Cardiac fibroblast (primary cell): ENCODE measurements around the gene AMFR.

ENCODE experiments used
- DNase-seq, 2 donors: peaks; one replicate each; pipeline versions ENCODE4 v3.0.0 to v3.0.0-alpha.2; 2010; ENCODE audit warnings: low read depth in 2 of 2
- H3K4me3 ChIP-seq, 2 donors: replicated peaks in 1 of 2; 1 replicate in 1 of 2; 2 replicates in 1 of 2; pipeline ENCODE4 v1.5.1; 2011; ENCODE audit warnings: low read depth in 2 of 2, low read length in 2 of 2, mild to moderate bottlenecking in 2 of 2, moderate library complexity in 1 of 2
- TF ChIP-seq, protein P1 (sequence below): IDR thresholded peaks from one replicate; pipeline ENCODE4 v1.5.1; 2011; ENCODE audit warnings: low read depth, mild to moderate bottlenecking, low read length, inconsistent platforms

Gene AMFR

GRCh38 chr16:56349711-56350161 is 75.6 kb downstream of the AMFR start:
- H3K4me3 ChIP-seq = no peak overlapping the region
- TF ChIP-seq, protein P1, sequence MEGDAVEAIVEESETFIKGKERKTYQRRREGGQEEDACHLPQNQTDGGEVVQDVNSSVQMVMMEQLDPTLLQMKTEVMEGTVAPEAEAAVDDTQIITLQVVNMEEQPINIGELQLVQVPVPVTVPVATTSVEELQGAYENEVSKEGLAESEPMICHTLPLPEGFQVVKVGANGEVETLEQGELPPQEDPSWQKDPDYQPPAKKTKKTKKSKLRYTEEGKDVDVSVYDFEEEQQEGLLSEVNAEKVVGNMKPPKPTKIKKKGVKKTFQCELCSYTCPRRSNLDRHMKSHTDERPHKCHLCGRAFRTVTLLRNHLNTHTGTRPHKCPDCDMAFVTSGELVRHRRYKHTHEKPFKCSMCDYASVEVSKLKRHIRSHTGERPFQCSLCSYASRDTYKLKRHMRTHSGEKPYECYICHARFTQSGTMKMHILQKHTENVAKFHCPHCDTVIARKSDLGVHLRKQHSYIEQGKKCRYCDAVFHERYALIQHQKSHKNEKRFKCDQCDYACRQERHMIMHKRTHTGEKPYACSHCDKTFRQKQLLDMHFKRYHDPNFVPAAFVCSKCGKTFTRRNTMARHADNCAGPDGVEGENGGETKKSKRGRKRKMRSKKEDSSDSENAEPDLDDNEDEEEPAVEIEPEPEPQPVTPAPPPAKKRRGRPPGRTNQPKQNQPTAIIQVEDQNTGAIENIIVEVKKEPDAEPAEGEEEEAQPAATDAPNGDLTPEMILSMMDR = no peak

GRCh38 chr16:56349086-56349415 is 76.3 kb downstream of the AMFR start:
- H3K4me3 ChIP-seq = no peak overlapping the region
- no peak for DNase-seq
- TF ChIP-seq, protein P1 = no peak

More at GRCh38 chr16:56349711-56350161, 75.6 kb downstream of the AMFR start:
- DNase-seq = no peak

DNA sequence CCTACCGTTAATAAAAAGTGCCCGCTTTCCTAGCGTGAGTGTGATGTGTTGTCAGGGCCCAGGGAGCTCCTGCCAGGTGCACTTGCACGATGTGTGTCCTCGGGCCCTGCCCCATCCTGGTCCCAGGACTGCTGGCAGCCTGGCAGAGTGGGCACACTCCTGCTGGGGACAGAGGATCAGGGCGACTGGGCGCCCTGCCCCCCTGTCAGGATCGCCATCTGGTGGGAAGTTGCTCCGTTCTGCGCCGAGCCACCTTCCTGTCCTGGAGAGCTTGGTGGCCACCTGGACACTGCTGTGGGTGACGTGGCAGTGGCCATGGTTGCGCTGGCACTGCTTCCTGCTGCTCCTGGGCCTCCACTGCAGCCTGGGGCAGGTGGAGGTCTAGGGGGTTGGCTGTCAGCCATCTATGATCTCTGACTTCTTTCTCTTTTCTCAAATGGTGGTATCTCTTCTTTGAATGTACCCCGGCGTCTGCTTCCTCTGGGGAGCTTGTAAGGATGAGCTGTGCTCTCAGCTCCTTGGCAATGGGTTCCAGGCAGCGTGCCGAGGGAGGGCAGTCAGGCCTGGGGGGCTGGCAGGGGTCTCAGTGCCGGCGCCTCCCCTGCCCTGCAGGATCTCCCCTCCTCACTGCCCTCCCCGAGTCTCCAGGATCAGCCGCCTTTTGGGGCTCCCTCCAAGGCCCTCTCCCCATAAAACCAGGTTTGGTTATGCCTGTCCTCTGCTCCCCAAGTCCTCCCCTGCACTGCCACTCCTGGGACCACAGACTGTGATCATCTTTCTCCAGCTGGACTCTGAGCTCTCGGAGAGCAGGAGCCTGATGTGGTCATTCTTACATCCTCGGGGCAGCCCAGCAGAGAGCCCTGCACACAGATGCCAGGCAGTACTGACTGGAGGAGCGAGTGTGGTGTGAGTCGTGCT is 76.9 kb downstream of the AMFR start:
- no peak for DNase-seq
- TF ChIP-seq, protein P1 = no peak
- no peak overlapping the region for H3K4me3 ChIP-seq

GRCh38 chr16:56347670-56348069 is 77.7 kb downstream of the AMFR start:
- DNase-seq = no peak
- TF ChIP-seq, protein P1 = no peak
- no peak overlapping the region for H3K4me3 ChIP-seq

DNA sequence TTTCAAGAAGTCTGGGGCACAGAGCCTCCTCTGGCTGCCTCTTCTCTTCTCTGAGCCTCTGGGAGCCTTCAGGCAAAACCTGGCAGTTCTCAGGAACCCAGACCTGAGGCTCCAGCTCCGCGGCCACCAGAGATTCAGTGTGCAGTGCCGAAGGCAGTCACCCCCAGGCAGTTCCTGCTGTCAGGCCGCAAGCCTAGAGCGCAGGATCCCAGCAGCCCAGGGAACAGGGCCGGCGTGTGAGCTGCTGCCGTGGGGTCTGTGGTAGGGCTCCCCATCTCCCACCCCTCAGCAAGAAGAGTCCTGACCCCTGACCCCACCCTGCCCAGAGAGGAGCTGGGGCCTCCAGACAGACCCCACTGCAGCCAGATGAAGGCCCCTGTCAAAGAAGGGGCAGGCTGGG is 78.2 kb downstream of the AMFR start:
- H3K4me3 ChIP-seq = no peak overlapping the region
- TF ChIP-seq, protein P1 = no peak
- no peak for DNase-seq

- DNase-seq = no peak
- H3K4me3 ChIP-seq = no peak overlapping the region
- TF ChIP-seq, protein P1 = no peak
Measured at GRCh38 chr16:56346131-56346890, 79.0 kb downstream of the AMFR start.
